Measurements from ENCODE around the gene NEK6.

GRCh38 chr9:124331580-124331979 lies 73.8 kb downstream of the NEK6 start:
- no peak for TF ChIP-seq POLR2A (IDR thresholded peaks at IDR 0.05; ENCODE audit: low read depth)
- no peak for TF ChIP-seq CTCF (IDR thresholded peaks at IDR 0.05)

All from esophagus muscularis mucosa (tissue), 3 donors.